Astrocyte (in vitro differentiated cells and primary cell): ENCODE results near the gene DTNB.

Source experiments
- CTCF ChIP-seq: IDR thresholded peaks from 2 replicates; pipeline ENCODE4 v1.5.1; 2011; ENCODE audit warnings: low read depth, mild to moderate bottlenecking, inconsistent platforms, low read length, moderate library complexity; ENCODE audit not compliant: insufficient read depth
- EZH2 ChIP-seq: IDR thresholded peaks from 2 replicates; pipeline ENCODE4 v1.6.1; 2012; ENCODE audit warnings: mild to moderate bottlenecking, low read length, inconsistent platforms; ENCODE audit not compliant: insufficient read depth

DNA sequence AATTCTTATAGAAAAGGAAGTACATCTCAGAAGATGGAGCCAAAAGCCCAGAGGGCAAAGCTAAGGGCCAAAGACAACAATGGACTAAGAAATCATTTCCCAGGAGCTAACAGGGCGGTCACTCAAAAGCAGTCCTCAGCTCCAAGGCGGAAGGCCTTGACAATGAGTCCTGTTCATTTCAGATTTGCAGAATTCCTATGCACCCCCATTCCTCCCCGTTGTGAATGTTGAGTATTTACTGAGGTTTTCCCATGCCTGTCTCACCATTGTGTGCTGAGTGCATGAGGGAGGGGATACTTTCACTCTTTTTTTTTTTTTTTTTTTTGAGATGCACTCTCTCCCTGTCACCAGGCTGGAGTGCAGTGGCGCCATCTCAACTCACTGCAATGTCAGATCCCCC, 18.8 kb upstream of the DTNB start:
- TF ChIP-seq CTCF: no peak
- no peak for TF ChIP-seq EZH2
